ENCODE measurements around the gene PCTP.

Gene PCTP

GRCh38 chr17:55778389-55779118, 27.7 kb downstream of the PCTP start:
- H3K9me3 ChIP-seq (ENCODE audit: severe bottlenecking): no peaks in the 10 kb centered on the region
- DNase-seq (ENCODE audit: low spot score): no peak
- no peaks in the 10 kb centered on the region for H3K27me3 ChIP-seq (ENCODE audit: insufficient read depth, poor library complexity, severe bottlenecking)
- H3K27ac ChIP-seq (ENCODE audit: poor library complexity, severe bottlenecking): no peak overlapping the region
- TF ChIP-seq CTCF (IDR thresholded peaks at IDR 0.05; ENCODE audit: poor library complexity, severe bottlenecking): no peak
- ATAC-seq (ENCODE audit: low read depth): no peak
- no peaks in the 10 kb centered on the region for H3K4me1 ChIP-seq (ENCODE audit: insufficient read depth, poor library complexity, severe bottlenecking)
- no peaks in the 10 kb centered on the region for H3K36me3 ChIP-seq (ENCODE audit: low read depth)
- no peak overlapping the region for H3K4me3 ChIP-seq (ENCODE audit: severe bottlenecking)

- Histone ChIP-seq H3K9me3 (ENCODE audit: severe bottlenecking) (no peaks in the 10 kb centered on the region), H3K4me3 (ENCODE audit: severe bottlenecking) (no peak overlapping the region), H3K27ac (ENCODE audit: poor library complexity, severe bottlenecking) (no peak overlapping the region), H3K27me3 (ENCODE audit: insufficient read depth, poor library complexity, severe bottlenecking) (peaks cover 9% of the 10 kb centered on the region), H3K36me3 (ENCODE audit: low read depth) (no peaks in the 10 kb centered on the region), H3K4me1 (ENCODE audit: insufficient read depth, poor library complexity, severe bottlenecking) (no peaks in the 10 kb centered on the region)
- no peak for DNase-seq (ENCODE audit: low spot score)
- TF ChIP-seq CTCF (IDR thresholded peaks at IDR 0.05; ENCODE audit: poor library complexity, severe bottlenecking): no peak
- ATAC-seq (ENCODE audit: low read depth): peak; percentile 40; the same call in 1 of the 3 replicates
Measured at GRCh38 chr17:55783684-55784245, 32.9 kb downstream of the PCTP start.

- ATAC-seq (ENCODE audit: low read depth) (no peak), DNase-seq (ENCODE audit: low spot score) (no peak)
- H3K27me3 ChIP-seq (ENCODE audit: insufficient read depth, poor library complexity, severe bottlenecking): peaks cover 9% of the 10 kb centered on the region
- H3K27ac ChIP-seq (ENCODE audit: poor library complexity, severe bottlenecking): no peak overlapping the region
- H3K36me3 ChIP-seq (ENCODE audit: low read depth): no peaks in the 10 kb centered on the region
- H3K4me1 ChIP-seq (ENCODE audit: insufficient read depth, poor library complexity, severe bottlenecking): no peaks in the 10 kb centered on the region
- H3K4me3 ChIP-seq (ENCODE audit: severe bottlenecking): no peak overlapping the region
- no peak for TF ChIP-seq CTCF (IDR thresholded peaks at IDR 0.05; ENCODE audit: poor library complexity, severe bottlenecking)
- H3K9me3 ChIP-seq (ENCODE audit: severe bottlenecking): no peaks in the 10 kb centered on the region
Measured at GRCh38 chr17:55784666-55785065, 33.8 kb downstream of the PCTP start.

GRCh38 chr17:55785181-55785580, 34.3 kb downstream of the PCTP start:
- no peak for TF ChIP-seq CTCF (IDR thresholded peaks at IDR 0.05; ENCODE audit: poor library complexity, severe bottlenecking)
- no peak overlapping the region for H3K27ac ChIP-seq (ENCODE audit: poor library complexity, severe bottlenecking)
- H3K9me3 ChIP-seq (ENCODE audit: severe bottlenecking): no peaks in the 10 kb centered on the region
- H3K4me3 ChIP-seq (ENCODE audit: severe bottlenecking): no peak overlapping the region
- no peaks in the 10 kb centered on the region for H3K4me1 ChIP-seq (ENCODE audit: insufficient read depth, poor library complexity, severe bottlenecking)
- ATAC-seq (ENCODE audit: low read depth) (no peak), DNase-seq (ENCODE audit: low spot score) (no peak)
- H3K36me3 ChIP-seq (ENCODE audit: low read depth): no peaks in the 10 kb centered on the region
- H3K27me3 ChIP-seq (ENCODE audit: insufficient read depth, poor library complexity, severe bottlenecking): peaks cover 9% of the 10 kb centered on the region

- peaks cover 28% of the 10 kb centered on the region for H3K27me3 ChIP-seq (ENCODE audit: insufficient read depth, poor library complexity, severe bottlenecking)
- H3K27ac ChIP-seq (ENCODE audit: poor library complexity, severe bottlenecking): no peak overlapping the region
- H3K4me1 ChIP-seq (ENCODE audit: insufficient read depth, poor library complexity, severe bottlenecking): no peaks in the 10 kb centered on the region
- no peaks in the 10 kb centered on the region for H3K9me3 ChIP-seq (ENCODE audit: severe bottlenecking)
- no peak for TF ChIP-seq CTCF (IDR thresholded peaks at IDR 0.05; ENCODE audit: poor library complexity, severe bottlenecking)
- no peak for DNase-seq (ENCODE audit: low spot score)
- H3K36me3 ChIP-seq (ENCODE audit: low read depth): no peaks in the 10 kb centered on the region
- no peak overlapping the region for H3K4me3 ChIP-seq (ENCODE audit: severe bottlenecking)
- no peak for ATAC-seq (ENCODE audit: low read depth)
Measured at GRCh38 chr17:55793272-55793671, 42.4 kb downstream of the PCTP start.

Data from RWPE2 (cell line).